AG09319 (cell line): Measurements from ENCODE around the gene MAP2K3.

Experiments used
- DNase-seq: peaks from one replicate; pipeline ENCODE4 v3.0.0-alpha.2; 2010; ENCODE audit warnings: low read depth; ENCODE audit errors: extremely low read depth
- TF ChIP-seq, protein P1 (sequence below): IDR thresholded peaks from 2 replicates; pipeline ENCODE4 v1.5.1; 2011; ENCODE audit warnings: low read depth, mild to moderate bottlenecking, inconsistent platforms, low read length, moderate library complexity

MAP2K3 gene

DNA sequence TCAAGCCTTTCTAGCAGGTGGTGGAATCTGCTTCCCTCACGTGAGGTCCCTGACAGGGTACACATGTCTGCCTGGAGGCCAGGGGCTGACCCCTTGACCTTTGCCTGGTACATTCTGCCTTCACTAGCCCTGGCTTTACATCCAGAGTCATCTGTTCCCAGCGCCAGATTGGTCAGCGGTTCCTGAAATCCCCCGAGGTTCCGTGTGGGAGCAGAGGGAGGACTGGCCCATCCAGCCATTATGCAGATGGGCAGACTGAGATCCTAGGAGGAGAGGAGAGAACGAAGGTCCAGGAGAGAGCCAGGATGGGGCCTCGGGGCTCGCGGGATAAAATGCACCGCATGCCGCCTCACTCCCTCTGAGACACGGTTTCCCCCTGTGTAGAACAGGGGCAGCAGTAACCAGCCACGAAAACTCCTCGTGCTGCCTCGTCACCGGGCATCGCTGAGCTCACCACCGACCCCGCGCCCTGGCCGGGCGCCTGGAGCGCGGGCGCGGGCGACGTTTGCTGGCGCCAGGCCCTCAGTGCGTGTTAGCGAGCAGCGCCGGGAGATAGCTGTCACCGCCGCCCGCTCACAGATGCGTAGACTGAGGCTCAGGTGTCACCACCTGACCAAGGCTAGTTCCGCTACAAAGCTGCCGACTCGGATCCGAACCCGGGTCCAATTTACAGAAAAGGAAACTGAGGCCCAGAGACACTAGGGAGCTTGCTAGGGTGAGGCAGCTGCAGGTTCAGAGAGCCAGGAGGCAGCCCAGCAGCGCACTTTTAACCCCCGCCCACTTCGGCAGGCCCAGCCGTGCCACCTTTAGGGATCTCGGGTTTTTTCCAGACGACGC lies 811 bp upstream of the MAP2K3 start:
- no peak for DNase-seq
- TF ChIP-seq, protein P1, sequence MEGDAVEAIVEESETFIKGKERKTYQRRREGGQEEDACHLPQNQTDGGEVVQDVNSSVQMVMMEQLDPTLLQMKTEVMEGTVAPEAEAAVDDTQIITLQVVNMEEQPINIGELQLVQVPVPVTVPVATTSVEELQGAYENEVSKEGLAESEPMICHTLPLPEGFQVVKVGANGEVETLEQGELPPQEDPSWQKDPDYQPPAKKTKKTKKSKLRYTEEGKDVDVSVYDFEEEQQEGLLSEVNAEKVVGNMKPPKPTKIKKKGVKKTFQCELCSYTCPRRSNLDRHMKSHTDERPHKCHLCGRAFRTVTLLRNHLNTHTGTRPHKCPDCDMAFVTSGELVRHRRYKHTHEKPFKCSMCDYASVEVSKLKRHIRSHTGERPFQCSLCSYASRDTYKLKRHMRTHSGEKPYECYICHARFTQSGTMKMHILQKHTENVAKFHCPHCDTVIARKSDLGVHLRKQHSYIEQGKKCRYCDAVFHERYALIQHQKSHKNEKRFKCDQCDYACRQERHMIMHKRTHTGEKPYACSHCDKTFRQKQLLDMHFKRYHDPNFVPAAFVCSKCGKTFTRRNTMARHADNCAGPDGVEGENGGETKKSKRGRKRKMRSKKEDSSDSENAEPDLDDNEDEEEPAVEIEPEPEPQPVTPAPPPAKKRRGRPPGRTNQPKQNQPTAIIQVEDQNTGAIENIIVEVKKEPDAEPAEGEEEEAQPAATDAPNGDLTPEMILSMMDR, result no peak

DNA sequence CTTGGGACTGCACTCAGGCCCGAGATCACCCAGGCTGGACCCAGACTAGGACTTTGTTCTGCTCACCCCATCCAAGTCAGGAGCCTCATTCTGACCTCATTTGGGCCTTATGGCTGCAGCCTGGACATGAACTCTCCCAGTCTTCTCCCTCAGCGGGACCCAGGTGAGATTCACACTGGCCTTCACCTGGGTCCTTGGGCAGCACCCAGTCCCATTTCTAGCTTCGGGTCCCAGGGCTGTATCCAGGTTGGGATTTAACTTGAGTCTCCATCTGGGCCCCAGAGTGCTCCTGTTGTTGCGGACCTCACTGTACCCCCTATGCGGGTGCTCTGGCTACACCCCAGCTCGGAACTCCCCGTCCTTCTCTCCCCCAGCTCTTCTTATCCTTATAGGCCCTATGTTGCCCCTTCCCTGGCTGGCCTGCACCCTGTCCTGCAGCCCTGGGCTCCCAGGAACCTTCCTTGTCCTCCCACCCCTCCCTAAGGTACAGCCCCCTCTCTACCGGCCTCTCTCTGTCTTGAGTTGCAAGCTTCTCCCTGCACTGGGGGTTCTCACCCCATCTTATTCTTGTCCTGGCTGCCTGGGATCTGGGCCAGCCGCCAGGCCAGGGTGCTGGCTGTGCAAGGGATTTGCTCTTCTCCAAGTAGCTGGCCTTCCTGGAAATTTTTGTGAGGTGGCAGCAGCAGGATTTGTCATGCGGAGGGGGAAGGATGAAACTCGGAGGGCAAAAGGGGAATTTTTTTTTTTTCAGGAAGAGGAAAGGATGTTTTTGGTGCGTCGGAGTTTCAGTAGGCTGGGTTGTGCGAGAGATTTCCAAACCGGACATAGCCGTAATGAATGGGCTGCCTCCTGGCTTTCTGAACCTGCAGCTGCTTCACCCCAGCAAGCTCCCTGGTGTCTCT lies 904 bp downstream of the MAP2K3 start:
- no peak for DNase-seq
- TF ChIP-seq, protein P1, result no peak

DNA sequence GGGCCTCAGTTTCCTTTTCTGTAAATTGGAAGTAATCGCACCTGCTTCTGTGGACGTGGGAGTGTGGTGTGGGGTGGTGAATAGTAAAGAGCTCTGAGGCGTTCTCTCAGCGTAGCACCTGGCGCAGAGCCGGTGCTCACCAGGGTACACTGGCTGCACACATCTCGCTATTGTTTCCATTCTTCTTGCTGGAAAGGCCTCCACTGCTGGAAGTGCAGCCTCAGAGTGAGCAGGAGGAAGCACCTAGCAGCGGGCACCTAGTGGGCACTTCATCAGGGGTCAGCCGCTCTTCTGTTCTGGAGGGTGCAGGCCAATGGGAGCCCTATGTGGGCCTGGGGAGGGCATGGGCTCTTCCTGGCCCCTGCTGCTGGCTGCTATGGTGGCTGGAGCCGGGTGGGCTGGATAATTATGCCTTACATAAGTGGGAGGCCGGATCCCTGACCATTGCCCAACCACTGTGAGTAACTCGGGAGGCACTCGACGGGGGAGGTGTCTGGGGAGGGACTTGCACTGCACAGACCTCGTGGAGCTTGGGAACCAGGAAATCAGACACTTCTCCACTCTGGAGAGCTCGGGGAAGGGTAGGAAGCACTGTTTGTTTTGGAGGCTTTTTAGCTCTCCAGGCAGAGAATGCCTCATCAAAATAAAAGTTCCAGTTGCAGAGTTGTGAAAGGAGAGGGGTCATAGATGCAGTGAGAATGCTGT lies 1.7 kb downstream of the MAP2K3 start:
- TF ChIP-seq, protein P1, result no peak; the same call in 1 of the 2 replicates
- peak; percentile 95 for DNase-seq

DNA sequence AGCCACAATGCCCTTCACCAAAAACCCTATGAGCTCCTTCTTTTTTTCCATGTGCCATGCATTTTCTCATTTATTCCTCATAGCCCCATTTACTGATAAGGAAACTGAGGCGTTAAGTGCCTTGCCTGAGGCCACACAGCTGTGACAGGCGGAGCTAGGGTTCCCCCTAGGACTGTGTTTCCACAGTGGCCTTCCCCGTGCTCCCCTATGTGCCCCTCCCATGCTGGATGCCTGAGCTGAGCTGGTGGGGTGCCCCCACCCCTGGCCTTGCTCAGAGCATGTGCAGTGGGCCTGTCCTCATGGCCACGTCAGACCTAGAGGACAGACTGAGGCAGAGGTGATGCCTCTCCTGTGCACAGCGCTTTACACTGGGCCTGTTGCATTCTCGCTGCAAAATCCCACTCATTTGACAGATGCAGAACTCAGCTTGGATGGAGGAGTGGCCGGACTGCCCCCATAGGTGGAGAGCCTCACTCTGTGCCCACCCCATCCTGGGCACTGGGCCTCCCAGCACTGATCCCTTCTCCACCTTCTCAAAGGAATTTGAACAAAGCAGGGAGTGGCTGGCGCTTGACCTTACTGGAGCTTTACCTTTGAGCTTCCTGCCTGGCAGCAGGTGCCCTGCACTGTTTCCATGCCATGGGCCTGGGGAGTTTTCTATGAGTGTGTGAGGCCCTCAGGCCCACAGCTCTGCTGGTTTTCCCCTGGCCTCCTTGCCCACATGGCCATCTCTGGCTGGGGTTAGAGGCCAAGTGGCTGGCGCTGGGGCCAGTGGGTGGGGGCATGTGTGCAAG lies 2.6 kb downstream of the MAP2K3 start:
- DNase-seq, result no peak
- TF ChIP-seq, protein P1, result no peak

DNA sequence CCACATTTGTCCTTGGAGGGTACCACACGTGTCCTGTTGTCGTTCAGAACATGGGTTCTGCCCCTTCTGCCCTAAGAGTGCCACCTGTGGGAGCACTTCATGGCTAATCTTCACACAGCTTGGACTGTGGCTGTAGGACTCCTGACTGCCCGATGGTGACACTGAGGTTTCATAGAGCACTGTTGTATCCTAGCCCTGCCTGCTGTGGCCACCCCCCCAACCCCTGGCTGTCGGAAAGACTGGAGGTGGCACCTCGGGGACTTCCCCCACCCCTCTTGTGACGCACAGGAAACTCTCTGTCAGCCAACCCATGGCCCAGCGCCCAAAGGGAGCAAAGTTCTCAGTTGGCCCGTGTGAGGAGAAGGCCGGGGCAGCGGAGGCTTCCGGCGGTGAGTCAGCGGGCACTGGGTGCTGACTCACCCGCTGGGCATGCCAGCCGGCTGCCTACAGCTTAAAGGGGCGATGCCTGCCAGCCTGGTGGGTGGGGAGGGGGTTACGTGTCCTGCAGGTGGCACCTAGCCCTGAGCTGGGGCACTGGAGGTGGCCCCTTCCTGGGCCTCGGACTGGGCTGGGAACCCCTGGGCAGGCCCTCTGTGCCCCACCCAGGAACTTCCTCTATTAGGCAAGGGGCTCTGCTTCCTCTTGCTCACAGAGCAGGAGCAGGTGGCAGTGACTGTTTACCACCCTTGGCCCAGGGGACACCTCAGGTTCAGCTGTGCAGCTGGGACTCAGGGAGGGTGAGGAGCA lies 3.4 kb downstream of the MAP2K3 start:
- TF ChIP-seq, protein P1, result no peak
- DNase-seq, result peak; percentile 88

DNA sequence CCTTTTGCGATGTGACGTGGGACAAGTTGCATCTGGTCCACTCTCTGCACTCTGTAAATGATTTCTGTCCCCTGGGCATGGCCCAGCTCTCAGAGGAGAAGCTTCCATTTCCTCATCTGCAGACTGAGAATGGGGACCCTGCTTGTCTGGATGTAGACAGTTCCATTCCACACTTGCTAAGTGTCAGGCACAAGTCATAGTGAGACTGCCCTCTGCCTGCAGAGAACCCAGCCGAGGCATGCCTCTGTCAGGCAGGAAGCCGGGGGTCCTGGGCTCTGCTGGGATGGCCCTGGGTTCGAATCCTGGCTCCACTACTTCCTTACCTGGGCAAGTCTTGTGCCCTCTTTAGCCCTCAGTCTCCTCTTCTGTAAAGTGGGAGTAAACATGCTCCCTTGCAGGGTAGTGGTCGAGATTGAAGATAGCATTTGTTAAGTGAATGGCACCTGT lies 4.1 kb downstream of the MAP2K3 start:
- DNase-seq, result no peak
- TF ChIP-seq, protein P1, result no peak
